ENCODE data around the gene ZNF593OS. TPM values are rescaled to one million over a fixed set of nuclear protein-coding genes. Genes with fewer than 3 reads are reported as not detected.

ZNF593OS gene
- total RNA-seq, 1 experiment from 2014 or later = not detected

- Histone ChIP-seq H3K4me3 (no peak overlapping the region), H3K27me3 (no peaks in the 10 kb centered on the region), H3K36me3 (no peaks in the 10 kb centered on the region), H3K9me3 (no peaks in the 10 kb centered on the region)
- DNase-seq = no peak
Observed at GRCh38 chr1:26164861-26165842, 6.5 kb downstream of the ZNF593OS start.

- Histone ChIP-seq H3K9me3 (no peaks in the 10 kb centered on the region), H3K4me3 (no peak overlapping the region), H3K36me3 (no peaks in the 10 kb centered on the region), H3K27me3 (no peaks in the 10 kb centered on the region)
- peak; percentile 34 for DNase-seq
Observed at GRCh38 chr1:26164036-26164860, 7.4 kb downstream of the ZNF593OS start.

GRCh38 chr1:26163684-26164035 lies 8.0 kb downstream of the ZNF593OS start:
- no peak for DNase-seq
- Histone ChIP-seq H3K9me3 (no peaks in the 10 kb centered on the region), H3K4me3 (no peak overlapping the region), H3K27me3 (no peaks in the 10 kb centered on the region), H3K36me3 (no peaks in the 10 kb centered on the region)

GRCh38 chr1:26162220-26162709 lies 9.4 kb downstream of the ZNF593OS start:
- H3K4me3 ChIP-seq = peak overlapping the region; percentile 37
- H3K27me3 ChIP-seq = no peaks in the 10 kb centered on the region
- no peak for DNase-seq
- no peaks in the 10 kb centered on the region for H3K36me3 ChIP-seq
- H3K9me3 ChIP-seq = no peaks in the 10 kb centered on the region

GRCh38 chr1:26161415-26162219 lies 10.0 kb downstream of the ZNF593OS start:
- H3K27me3 ChIP-seq = no peaks in the 10 kb centered on the region
- peak; percentile 47 for DNase-seq
- no peaks in the 10 kb centered on the region for H3K9me3 ChIP-seq
- peak overlapping the region; percentile 37 for H3K4me3 ChIP-seq
- H3K36me3 ChIP-seq = no peaks in the 10 kb centered on the region

GRCh38 chr1:26160527-26161414 lies 10.9 kb downstream of the ZNF593OS start:
- Histone ChIP-seq H3K36me3 (no peaks in the 10 kb centered on the region), H3K27me3 (no peaks in the 10 kb centered on the region), H3K4me3 (no peak overlapping the region), H3K9me3 (no peaks in the 10 kb centered on the region)
- DNase-seq = no peak

GRCh38 chr1:26159743-26160039 lies 11.9 kb downstream of the ZNF593OS start:
- no peak overlapping the region for H3K4me3 ChIP-seq
- H3K9me3 ChIP-seq = no peaks in the 10 kb centered on the region
- no peaks in the 10 kb centered on the region for H3K36me3 ChIP-seq
- H3K27me3 ChIP-seq = no peaks in the 10 kb centered on the region
- no peak for DNase-seq

GRCh38 chr1:26158908-26159742 lies 12.5 kb downstream of the ZNF593OS start, which contains the start of gene FAM110D:
Gene FAM110D (plus strand): TSS chr1:26159079. CDS start chr1:26161292, 2,213 bp downstream.
- no peak for DNase-seq
- no peaks in the 10 kb centered on the region for H3K9me3 ChIP-seq
- no peaks in the 10 kb centered on the region for H3K36me3 ChIP-seq
- H3K4me3 ChIP-seq = no peak within 1 kb of the TSS
- H3K27me3 ChIP-seq = no peaks in the 10 kb centered on the region

- H3K27me3 ChIP-seq = no peaks in the 10 kb centered on the region
- H3K36me3 ChIP-seq = no peaks in the 10 kb centered on the region
- DNase-seq = no peak
- no peak overlapping the region for H3K4me3 ChIP-seq
- no peaks in the 10 kb centered on the region for H3K9me3 ChIP-seq
Observed at GRCh38 chr1:26158271-26158907, 13.2 kb downstream of the ZNF593OS start.

GRCh38 chr1:26156285-26157038 lies 15.2 kb downstream of the ZNF593OS start:
- DNase-seq = no peak
- Histone ChIP-seq H3K9me3 (no peaks in the 10 kb centered on the region), H3K4me3 (no peak overlapping the region), H3K27me3 (no peaks in the 10 kb centered on the region; the same call in 1 of the 2 replicates), H3K36me3 (no peaks in the 10 kb centered on the region)

- Histone ChIP-seq H3K36me3 (no peaks in the 10 kb centered on the region), H3K27me3 (no peaks in the 10 kb centered on the region; the same call in 1 of the 2 replicates), H3K4me3 (no peak overlapping the region), H3K9me3 (no peaks in the 10 kb centered on the region)
- no peak for DNase-seq
Observed at GRCh38 chr1:26155370-26156284, 16.0 kb downstream of the ZNF593OS start.

- Histone ChIP-seq H3K4me3 (no peak overlapping the region), H3K36me3 (no peaks in the 10 kb centered on the region), H3K9me3 (no peaks in the 10 kb centered on the region), H3K27me3 (no peaks in the 10 kb centered on the region; the same call in 1 of the 2 replicates)
- no peak for DNase-seq
Observed at GRCh38 chr1:26154750-26155149, 16.9 kb downstream of the ZNF593OS start.

GRCh38 chr1:26153966-26154532 lies 17.6 kb downstream of the ZNF593OS start:
- no peaks in the 10 kb centered on the region; the same call in 1 of the 2 replicates for H3K27me3 ChIP-seq
- no peaks in the 10 kb centered on the region for H3K9me3 ChIP-seq
- no peaks in the 10 kb centered on the region for H3K36me3 ChIP-seq
- no peak overlapping the region for H3K4me3 ChIP-seq
- DNase-seq = no peak
